Measurements from ENCODE around the gene TOM1.

DNA sequence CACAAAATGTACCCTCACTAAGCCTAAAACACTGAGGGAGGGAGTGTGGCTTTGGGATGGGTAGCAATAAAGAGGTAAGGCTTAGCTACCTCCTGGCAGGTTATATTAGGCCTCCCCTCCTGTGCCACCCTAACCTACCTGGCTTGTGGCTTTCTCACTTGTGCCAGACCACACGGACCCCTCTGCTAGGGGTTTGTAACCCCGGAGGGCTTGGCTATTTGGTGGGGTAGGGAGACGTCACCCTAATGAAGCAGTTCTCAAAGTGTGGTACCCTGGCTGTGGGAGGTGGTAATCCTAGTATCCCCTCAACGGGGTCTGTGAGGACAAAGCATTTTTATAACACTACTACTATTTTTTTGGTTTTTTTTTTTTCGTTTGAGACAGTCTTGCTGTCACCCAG, 91.2 kb downstream of the TOM1 start:
- TF ChIP-seq, protein P1, sequence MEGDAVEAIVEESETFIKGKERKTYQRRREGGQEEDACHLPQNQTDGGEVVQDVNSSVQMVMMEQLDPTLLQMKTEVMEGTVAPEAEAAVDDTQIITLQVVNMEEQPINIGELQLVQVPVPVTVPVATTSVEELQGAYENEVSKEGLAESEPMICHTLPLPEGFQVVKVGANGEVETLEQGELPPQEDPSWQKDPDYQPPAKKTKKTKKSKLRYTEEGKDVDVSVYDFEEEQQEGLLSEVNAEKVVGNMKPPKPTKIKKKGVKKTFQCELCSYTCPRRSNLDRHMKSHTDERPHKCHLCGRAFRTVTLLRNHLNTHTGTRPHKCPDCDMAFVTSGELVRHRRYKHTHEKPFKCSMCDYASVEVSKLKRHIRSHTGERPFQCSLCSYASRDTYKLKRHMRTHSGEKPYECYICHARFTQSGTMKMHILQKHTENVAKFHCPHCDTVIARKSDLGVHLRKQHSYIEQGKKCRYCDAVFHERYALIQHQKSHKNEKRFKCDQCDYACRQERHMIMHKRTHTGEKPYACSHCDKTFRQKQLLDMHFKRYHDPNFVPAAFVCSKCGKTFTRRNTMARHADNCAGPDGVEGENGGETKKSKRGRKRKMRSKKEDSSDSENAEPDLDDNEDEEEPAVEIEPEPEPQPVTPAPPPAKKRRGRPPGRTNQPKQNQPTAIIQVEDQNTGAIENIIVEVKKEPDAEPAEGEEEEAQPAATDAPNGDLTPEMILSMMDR (IDR thresholded peaks at IDR 0.05), result no peak
- no peak for TF ChIP-seq EP300 (IDR thresholded peaks at IDR 0.05)
- TF ChIP-seq POLR2A (IDR thresholded peaks at IDR 0.05), result no peak

Data from ovary (tissue), 3 donors.